Measurements from ENCODE around the gene PSMD1.

DNA sequence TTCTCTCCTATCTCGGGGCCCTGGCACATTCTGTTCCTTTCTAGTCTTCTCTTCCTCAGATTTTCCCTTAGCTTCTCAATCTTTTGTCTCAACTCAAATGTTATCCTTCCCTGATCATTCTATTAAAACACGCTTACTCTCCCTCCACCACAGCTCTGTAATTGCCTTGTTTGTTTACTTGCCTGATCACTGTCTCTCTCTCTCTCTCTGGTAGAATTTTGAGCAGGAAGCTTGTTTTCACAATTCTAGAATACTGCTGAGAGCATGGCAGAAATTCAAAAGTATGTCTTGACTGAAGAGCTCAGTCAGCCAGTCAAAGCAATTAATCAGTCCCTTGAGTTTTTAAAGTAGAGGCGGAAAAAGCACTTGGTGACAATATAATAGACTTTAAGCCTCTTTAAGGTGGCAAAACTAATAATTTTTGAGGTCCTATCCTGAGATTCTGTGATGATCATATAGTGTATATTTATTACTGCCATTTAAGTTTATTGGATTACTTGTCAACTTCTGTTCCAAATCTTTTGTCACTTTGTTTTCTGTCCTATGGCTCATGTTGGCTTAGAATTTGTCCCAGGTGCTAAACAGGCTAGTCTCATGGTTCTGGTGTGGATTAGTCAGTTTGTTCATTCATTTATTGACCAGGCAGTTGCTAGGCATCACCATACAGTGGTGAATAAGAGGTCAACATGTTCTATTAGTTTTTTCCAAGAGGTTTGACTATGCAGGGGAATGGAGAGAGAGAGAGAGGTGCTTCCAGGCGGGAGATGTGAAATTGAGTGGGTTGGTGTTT is 2.3 kb downstream of the PSMD1 start:
- TF ChIP-seq, protein P1, sequence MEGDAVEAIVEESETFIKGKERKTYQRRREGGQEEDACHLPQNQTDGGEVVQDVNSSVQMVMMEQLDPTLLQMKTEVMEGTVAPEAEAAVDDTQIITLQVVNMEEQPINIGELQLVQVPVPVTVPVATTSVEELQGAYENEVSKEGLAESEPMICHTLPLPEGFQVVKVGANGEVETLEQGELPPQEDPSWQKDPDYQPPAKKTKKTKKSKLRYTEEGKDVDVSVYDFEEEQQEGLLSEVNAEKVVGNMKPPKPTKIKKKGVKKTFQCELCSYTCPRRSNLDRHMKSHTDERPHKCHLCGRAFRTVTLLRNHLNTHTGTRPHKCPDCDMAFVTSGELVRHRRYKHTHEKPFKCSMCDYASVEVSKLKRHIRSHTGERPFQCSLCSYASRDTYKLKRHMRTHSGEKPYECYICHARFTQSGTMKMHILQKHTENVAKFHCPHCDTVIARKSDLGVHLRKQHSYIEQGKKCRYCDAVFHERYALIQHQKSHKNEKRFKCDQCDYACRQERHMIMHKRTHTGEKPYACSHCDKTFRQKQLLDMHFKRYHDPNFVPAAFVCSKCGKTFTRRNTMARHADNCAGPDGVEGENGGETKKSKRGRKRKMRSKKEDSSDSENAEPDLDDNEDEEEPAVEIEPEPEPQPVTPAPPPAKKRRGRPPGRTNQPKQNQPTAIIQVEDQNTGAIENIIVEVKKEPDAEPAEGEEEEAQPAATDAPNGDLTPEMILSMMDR (optimal IDR thresholded peaks at IDR 0.05 in 1 of 3, IDR thresholded peaks at IDR 0.05 in 1 of 3, conservative IDR thresholded peaks at IDR 0.05 in 1 of 3; ENCODE audit: extremely low read depth in 1 of 3, insufficient read depth in 2 of 3, low read length in 3 of 3): no peak
- TF ChIP-seq EZH2 (IDR thresholded peaks at IDR 0.05; ENCODE audit: low read length): no peak
